ENCODE results near the gene PTPRN2. TPM values are rescaled to one million over a fixed set of nuclear protein-coding genes. Genes with fewer than 3 reads are reported as not detected.

Gene PTPRN2
- polyA plus RNA-seq, 1 of the 3 experiments (the other 2 are of a cell fraction): 4.0 TPM

- no peak overlapping the region for H2AFZ ChIP-seq (ENCODE audit: low read depth)
- TF ChIP-seq TEAD4 (IDR thresholded peaks at IDR 0.05; ENCODE audit: borderline replicate concordance, insufficient read depth) (no peak), RCOR1 (IDR thresholded peaks at IDR 0.05; ENCODE audit: low read length) (no peak), EZH2phosphoT487 (IDR thresholded peaks at IDR 0.05; ENCODE audit: borderline replicate concordance, low read depth) (no peak), ZBTB33 (IDR thresholded peaks at IDR 0.05; ENCODE audit: borderline replicate concordance, low read depth) (no peak), GATA2 (CRISPR knock-in tag; IDR thresholded peaks at IDR 0.05) (no peak), EP300 (IDR thresholded peaks at IDR 0.05; ENCODE audit: borderline replicate concordance in 1 of 2, low read depth in 1 of 2, low read length in 1 of 2) (no peak), PBX3 (IDR thresholded peaks at IDR 0.05) (no peak), SMC3 (IDR thresholded peaks at IDR 0.05; ENCODE audit: low read depth, low read length) (no peak), NRF1 (IDR thresholded peaks at IDR 0.05; ENCODE audit: low read depth, low read length) (no peak), YY1 (IDR thresholded peaks at IDR 0.05; ENCODE audit: low read depth) (no peak), TAF1 (IDR thresholded peaks at IDR 0.05; ENCODE audit: borderline replicate concordance, low read depth, low read length) (no peak), FOSL2 (IDR thresholded peaks at IDR 0.05; ENCODE audit: borderline replicate concordance, low read depth) (no peak)
- H4K20me1 ChIP-seq (ENCODE audit: insufficient read depth): no peaks in the 10 kb centered on the region
- ChIA-PET POLR2A (no interaction called here), CTCF (interaction anchor here (0.7 kb wide), 1 partner anchor 64 kb away, joined by 3 read pairs; no protein-coding TSS in a partner anchor)
- H3F3A ChIP-seq (replicated peaks; ENCODE audit: insufficient read depth): no peaks in the 10 kb centered on the region
- H3K4me1 ChIP-seq (ENCODE audit: control insufficient read depth in 1 of 2, insufficient read depth in 2 of 2, low read depth in 1 of 2, low read length in 1 of 2): peaks cover 0 to 2% of the 10 kb centered on the region in 2 experiments; a peak in 1 of 4 replicates
- no peak overlapping the region for H3K4me2 ChIP-seq
- peaks cover under 1% of the 10 kb centered on the region; the same call in 1 of the 2 replicates for H3K9me3 ChIP-seq
- no peaks in the 10 kb centered on the region for H3K27me3 ChIP-seq (ENCODE audit: insufficient read depth)
- H3K36me3 ChIP-seq (replicated peaks in 1 of 2; ENCODE audit: control insufficient read depth in 1 of 2, insufficient read depth in 2 of 2, low read length in 1 of 2): no peaks in the 10 kb centered on the region
- no peak overlapping the region for H3K4me3 ChIP-seq (ENCODE audit: low read depth in 2 of 2, low read length in 1 of 2)
- H3K9me2 ChIP-seq: no peaks in the 10 kb centered on the region
- no peaks in the 10 kb centered on the region for H3K79me2 ChIP-seq (ENCODE audit: insufficient read depth)
- no peak for DNase-seq
- H3K27ac ChIP-seq (ENCODE audit: low read depth in 2 of 2, low read length in 1 of 2): no peak overlapping the region
- 45% methylated on average over 7 of the region's 7 CpGs for WGBS (ENCODE audit: low lambda C conversion rate)
- H3K9ac ChIP-seq: no peak overlapping the region
Observed at GRCh38 chr7:158550394-158550700, 37.3 kb downstream of the PTPRN2 start.

- ChIA-PET POLR2A (no interaction called here), CTCF (no interaction called here)
- Histone ChIP-seq H3K27ac (ENCODE audit: low read depth in 2 of 2, low read length in 1 of 2) (no peak overlapping the region), H3K4me2 (no peak overlapping the region), H3K9me2 (no peaks in the 10 kb centered on the region), H3K27me3 (ENCODE audit: insufficient read depth) (no peaks in the 10 kb centered on the region), H3K4me1 (ENCODE audit: control insufficient read depth in 1 of 2, insufficient read depth in 2 of 2, low read depth in 1 of 2, low read length in 1 of 2) (peaks cover 0 to 2% of the 10 kb centered on the region in 2 experiments; a peak in 1 of 4 replicates), H3K36me3 (replicated peaks in 1 of 2; ENCODE audit: control insufficient read depth in 1 of 2, insufficient read depth in 2 of 2, low read length in 1 of 2) (no peaks in the 10 kb centered on the region), H2AFZ (ENCODE audit: low read depth) (no peak overlapping the region), H3F3A (replicated peaks; ENCODE audit: insufficient read depth) (no peaks in the 10 kb centered on the region), H3K79me2 (ENCODE audit: insufficient read depth) (no peaks in the 10 kb centered on the region), H3K9ac (no peak overlapping the region), H3K9me3 (no peaks in the 10 kb centered on the region; the same call in 1 of the 2 replicates), H4K20me1 (ENCODE audit: insufficient read depth) (no peaks in the 10 kb centered on the region), H3K4me3 (ENCODE audit: low read depth in 2 of 2, low read length in 1 of 2) (no peak overlapping the region)
- no peak for DNase-seq
- WGBS (ENCODE audit: low lambda C conversion rate): 70% methylated on average over 33 of the region's 36 CpGs
- TF ChIP-seq IRF3 (IDR thresholded peaks at IDR 0.05; ENCODE audit: low read depth, low read length) (no peak), RXRA (IDR thresholded peaks at IDR 0.05; ENCODE audit: borderline replicate concordance, low read depth) (no peak), JUND (IDR thresholded peaks at IDR 0.05) (no peak), CHD2 (IDR thresholded peaks at IDR 0.05; ENCODE audit: low read length, partially characterized antibody) (no peak), USF1 (IDR thresholded peaks at IDR 0.05; ENCODE audit: borderline replicate concordance, low read depth) (no peak), SMC3 (IDR thresholded peaks at IDR 0.05; ENCODE audit: low read depth, low read length) (no peak), FOXJ3 (CRISPR knock-in tag; IDR thresholded peaks at IDR 0.05) (no peak), RCOR1 (IDR thresholded peaks at IDR 0.05; ENCODE audit: low read length) (no peak), MEF2A (IDR thresholded peaks at IDR 0.05; ENCODE audit: borderline replicate concordance, low read depth) (no peak), GATA2 (CRISPR knock-in tag; IDR thresholded peaks at IDR 0.05) (no peak), ZBTB33 (IDR thresholded peaks at IDR 0.05; ENCODE audit: borderline replicate concordance, low read depth) (no peak)
Observed at GRCh38 chr7:158549616-158550393, 37.8 kb downstream of the PTPRN2 start.
